ENCODE measurements around the gene LDHAL6B. TPM values are rescaled to one million over a fixed set of nuclear protein-coding genes. Genes with fewer than 3 reads are reported as not detected.

Gene LDHAL6B
- total RNA-seq, 1 donor from 2014 or later = not detected

GRCh38 chr15:59174835-59175831 is 31.5 kb upstream of the LDHAL6B start:
- DNase-seq = peak; percentile 49
- ATAC-seq = peak; percentile 92
- intact Hi-C loops (cut with micrococcal nuclease) = loop anchor here (10.0 kb wide), 1 partner anchor 320 kb away; no protein-coding TSS in a partner anchor

GRCh38 chr15:59176653-59177316 is 29.9 kb upstream of the LDHAL6B start:
- intact Hi-C loops (cut with micrococcal nuclease) = loop anchor here (10.0 kb wide), 1 partner anchor 318 kb away; no protein-coding TSS in a partner anchor
- no peak for ATAC-seq
- no peak for DNase-seq

GRCh38 chr15:59177317-59177660 is 29.4 kb upstream of the LDHAL6B start:
- intact Hi-C loops (cut with micrococcal nuclease) = loop anchor here (10.0 kb wide), 1 partner anchor 318 kb away; no protein-coding TSS in a partner anchor
- DNase-seq = no peak
- ATAC-seq = no peak

GRCh38 chr15:59178151-59178695 is 28.4 kb upstream of the LDHAL6B start:
- intact Hi-C loops (cut with micrococcal nuclease) = loop anchor here (10.0 kb wide), 1 partner anchor 317 kb away; no protein-coding TSS in a partner anchor
- ATAC-seq = no peak
- no peak for DNase-seq

GRCh38 chr15:59179717-59180116 is 26.9 kb upstream of the LDHAL6B start:
- intact Hi-C loops (cut with micrococcal nuclease) = loop anchor here (10.0 kb wide), 1 partner anchor 315 kb away; no protein-coding TSS in a partner anchor
- DNase-seq (no peak), ATAC-seq (no peak)

GRCh38 chr15:59180945-59181600 is 25.6 kb upstream of the LDHAL6B start:
- DNase-seq (no peak), ATAC-seq (no peak)
- intact Hi-C loops (cut with micrococcal nuclease) = no loop called here

- DNase-seq = no peak
- ATAC-seq = no peak
- intact Hi-C loops (cut with micrococcal nuclease) = no loop called here
Measured at GRCh38 chr15:59185725-59186124, 20.9 kb upstream of the LDHAL6B start.

- intact Hi-C loops (cut with micrococcal nuclease) = no loop called here
- DNase-seq = no peak
- ATAC-seq = no peak
Measured at GRCh38 chr15:59186501-59186900, 20.1 kb upstream of the LDHAL6B start.

GRCh38 chr15:59189241-59189640 is 17.4 kb upstream of the LDHAL6B start:
- ATAC-seq (no peak), DNase-seq (no peak)
- intact Hi-C loops (cut with micrococcal nuclease) = no loop called here

- ATAC-seq = no peak
- DNase-seq = no peak
- intact Hi-C loops (cut with micrococcal nuclease) = no loop called here
Measured at GRCh38 chr15:59190291-59190690, 16.4 kb upstream of the LDHAL6B start.

GRCh38 chr15:59191855-59192237 is 14.8 kb upstream of the LDHAL6B start:
- no peak for DNase-seq
- ATAC-seq = no peak
- intact Hi-C loops (cut with micrococcal nuclease) = no loop called here

GRCh38 chr15:59194639-59195325 is 11.9 kb upstream of the LDHAL6B start:
- intact Hi-C loops (cut with micrococcal nuclease) = no loop called here
- DNase-seq (no peak), ATAC-seq (no peak)

GRCh38 chr15:59196416-59196815 is 10.2 kb upstream of the LDHAL6B start:
- intact Hi-C loops (cut with micrococcal nuclease) = no loop called here
- DNase-seq = no peak
- ATAC-seq = no peak

- DNase-seq = no peak
- intact Hi-C loops (cut with micrococcal nuclease) = no loop called here
- no peak for ATAC-seq
Measured at GRCh38 chr15:59197454-59197853, 9.2 kb upstream of the LDHAL6B start.

- intact Hi-C loops (cut with micrococcal nuclease) = no loop called here
- ATAC-seq (peak; percentile 34), DNase-seq (no peak)
Measured at GRCh38 chr15:59199626-59200465, 6.8 kb upstream of the LDHAL6B start.

- no peak for DNase-seq
- ATAC-seq = no peak
- intact Hi-C loops (cut with micrococcal nuclease) = no loop called here
Measured at GRCh38 chr15:59200560-59200959, 6.1 kb upstream of the LDHAL6B start.

GRCh38 chr15:59203008-59203407 is 3.6 kb upstream of the LDHAL6B start:
- intact Hi-C loops (cut with micrococcal nuclease) = no loop called here
- no peak for ATAC-seq
- no peak for DNase-seq

- intact Hi-C loops (cut with micrococcal nuclease) = no loop called here
- DNase-seq (no peak), ATAC-seq (no peak)
Measured at GRCh38 chr15:59203657-59204056, 3.0 kb upstream of the LDHAL6B start.

Measured in left ventricle myocardium superior (tissue), 1 donor.